COLO668 (cell line): ENCODE measurements around the gene RSAD1.
A peak's percentile ranks its signal among the peaks of the same experiment; 100 is the strongest.

Source experiments
- DNase-seq: peaks from one replicate; lab custom pipeline; 2025; ENCODE audit not compliant: unreplicated experiment; lab: John Stamatoyannopoulos, UW

RSAD1 gene

GRCh38 chr17:50491505-50491904, 12.8 kb downstream of the RSAD1 start:
- no peak for DNase-seq

GRCh38 chr17:50492214-50492613, 13.6 kb downstream of the RSAD1 start:
- DNase-seq = no peak

- no peak for DNase-seq
These were observed 15.1 kb downstream of the RSAD1 start for GRCh38 chr17:50493744-50494143.

DNA sequence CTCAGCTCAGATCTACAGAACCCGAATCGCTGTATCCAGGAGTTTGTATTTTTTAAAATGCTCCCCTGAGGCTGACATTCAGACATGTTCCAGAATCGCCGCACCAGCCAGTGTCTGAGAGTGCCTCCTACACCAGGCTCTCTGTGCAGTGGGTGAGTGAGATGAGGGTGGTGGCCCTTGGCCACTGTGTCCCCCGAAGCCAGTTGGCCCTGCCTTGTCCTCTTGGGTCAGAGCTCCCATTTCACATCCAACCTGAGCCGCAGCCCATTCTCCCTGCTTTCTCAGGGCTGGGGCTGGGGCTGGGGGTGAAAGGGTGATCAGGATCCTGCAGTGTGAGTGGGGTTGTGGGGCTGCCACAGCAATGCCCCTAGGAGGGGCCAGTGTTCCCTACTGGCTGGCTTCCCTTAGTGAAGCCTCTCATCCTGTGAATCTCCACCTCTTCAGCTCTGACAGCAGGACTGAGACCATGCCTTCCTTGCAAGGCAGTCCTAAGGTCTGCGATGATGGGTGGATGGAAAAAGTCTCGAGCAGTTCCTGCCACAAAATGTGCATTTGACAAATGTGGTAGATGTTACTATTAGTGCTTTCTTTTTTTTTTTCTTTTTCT, 16.7 kb downstream of the RSAD1 start:
- no peak for DNase-seq

DNA sequence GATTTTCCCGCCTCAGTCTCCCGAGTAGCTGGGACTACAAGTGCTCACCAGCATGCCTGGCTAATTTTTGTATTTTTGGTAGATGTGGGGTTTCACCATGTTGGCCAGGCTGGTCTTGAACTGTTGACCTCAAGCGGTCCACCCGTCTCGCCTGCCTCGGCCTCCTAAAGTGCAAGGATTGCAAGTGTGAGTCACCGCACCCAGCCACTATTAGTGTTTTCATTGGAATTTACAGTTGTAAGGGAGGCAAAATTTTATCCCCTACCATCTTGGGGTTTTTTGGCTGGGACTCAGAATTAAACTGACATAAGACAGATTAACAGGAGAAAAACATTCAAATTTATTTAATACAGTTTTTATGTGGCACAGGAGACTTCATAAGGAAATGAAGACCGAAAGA, 17.3 kb downstream of the RSAD1 start:
- DNase-seq = no peak

GRCh38 chr17:50498021-50498874, 19.6 kb downstream of the RSAD1 start:
- DNase-seq = no peak

DNA sequence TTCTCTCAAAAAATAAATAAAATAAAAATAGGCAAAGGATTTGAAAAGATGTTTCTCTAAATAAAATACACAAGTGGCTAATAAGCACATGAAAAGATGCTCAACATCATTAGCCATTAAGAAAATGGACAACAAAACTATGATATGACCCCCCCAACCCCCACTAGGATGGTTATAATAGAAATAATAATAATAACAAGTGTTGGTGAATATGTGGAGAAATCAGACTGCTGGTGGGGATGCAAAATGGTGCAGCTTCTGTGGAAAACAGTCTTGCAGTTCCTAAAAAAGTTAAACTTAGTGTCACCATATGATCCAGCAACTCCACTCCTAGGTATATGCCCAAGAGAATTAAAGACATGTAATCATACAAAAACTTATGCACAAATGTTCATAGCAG, 20.6 kb downstream of the RSAD1 start:
- no peak for DNase-seq

DNA sequence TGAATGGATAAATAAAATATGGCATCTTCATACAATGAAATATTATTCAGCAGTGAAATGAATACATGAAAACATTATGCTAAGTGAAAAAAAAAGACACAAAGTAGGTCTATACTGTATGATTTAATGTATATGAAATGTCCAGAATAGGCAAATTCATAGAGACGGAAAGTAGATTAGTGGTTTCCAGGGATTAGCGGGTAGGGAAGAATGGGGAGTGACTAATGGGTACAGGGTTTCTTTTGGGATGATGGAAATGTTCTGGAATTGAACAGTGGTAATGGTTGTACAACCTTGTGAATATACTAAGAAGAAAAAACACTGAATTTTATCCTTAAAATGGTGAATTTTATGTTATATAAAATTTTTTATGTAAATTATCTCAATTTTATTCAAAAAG, 21.1 kb downstream of the RSAD1 start:
- DNase-seq = no peak

DNA sequence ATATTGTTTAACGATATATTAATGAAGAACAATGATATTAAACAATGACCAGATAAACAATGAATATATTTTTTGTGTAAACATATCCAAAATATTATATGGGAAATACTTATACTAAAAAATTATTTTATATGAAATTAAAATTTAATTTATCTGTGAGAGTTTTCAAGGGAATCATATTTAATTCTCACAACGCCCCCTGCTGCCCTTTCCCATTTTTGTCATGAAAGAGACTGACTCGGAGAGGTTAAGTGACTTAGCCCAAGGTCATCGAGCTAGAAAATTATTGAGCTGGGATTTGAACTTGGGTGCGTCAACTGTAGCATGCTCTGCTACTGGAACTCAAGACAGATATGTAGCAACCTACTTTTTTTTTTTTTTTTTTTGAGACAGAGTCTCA, 22.4 kb downstream of the RSAD1 start:
- DNase-seq = peak; percentile 8

- no peak for DNase-seq
These were observed 23.8 kb downstream of the RSAD1 start for GRCh38 chr17:50502301-50502990.

DNA sequence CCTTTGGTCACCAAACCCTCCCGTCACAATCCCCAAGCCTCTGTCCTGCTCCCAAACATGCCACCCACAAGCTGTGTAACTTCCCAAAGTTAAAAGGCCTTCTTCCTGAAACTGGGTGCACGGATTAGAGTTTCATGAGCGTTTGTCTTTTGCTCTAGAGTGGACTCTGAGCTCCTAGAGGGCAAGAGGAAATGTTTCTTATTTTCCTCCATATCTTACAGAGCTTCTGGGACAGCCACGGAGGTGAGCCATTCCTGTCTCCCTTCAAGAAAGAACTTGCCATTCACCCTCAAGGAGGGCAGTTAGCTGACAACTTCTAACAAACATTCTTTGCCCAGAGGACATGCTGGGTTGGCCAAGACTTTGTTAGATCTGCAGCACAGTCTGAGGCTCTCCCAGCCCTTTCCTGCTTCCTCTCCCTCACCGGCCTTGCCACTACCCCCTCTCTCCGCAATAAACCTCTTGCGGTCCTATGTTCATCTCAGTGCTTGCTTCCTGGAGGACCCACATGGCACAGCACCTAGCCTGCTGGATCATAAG, 27.0 kb downstream of the RSAD1 start:
- no peak for DNase-seq

DNA sequence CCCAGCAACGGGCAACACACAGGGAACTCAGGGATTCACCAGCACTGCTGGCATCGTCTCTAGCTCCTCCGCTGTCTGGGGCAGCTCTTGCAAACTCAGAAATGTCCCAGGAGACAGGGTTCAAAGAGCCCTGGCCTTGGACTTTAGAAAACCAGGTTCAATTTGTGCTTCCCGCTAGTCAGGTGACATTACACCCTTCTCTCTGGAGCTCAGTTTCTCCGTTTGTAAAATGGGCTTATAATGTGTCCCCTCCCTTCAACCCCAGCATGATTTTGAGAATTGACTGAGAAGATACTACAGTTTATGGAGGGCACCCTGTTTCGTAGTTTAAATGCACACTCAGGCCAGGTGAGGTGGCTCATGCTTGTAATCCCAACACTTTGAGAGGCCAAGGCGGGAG, 27.6 kb downstream of the RSAD1 start:
- DNase-seq = no peak

- peak; percentile 66 for DNase-seq
These were observed 29.4 kb downstream of the RSAD1 start, which contains the start of gene MYCBPAP for GRCh38 chr17:50507871-50508572. TSS of gene MYCBPAP (plus strand) at chr17:50508439. CDS start at chr17:50508675, 236 bp downstream.

- no peak for DNase-seq
These were observed 30.2 kb downstream of the RSAD1 start for GRCh38 chr17:50508573-50509460.

DNA sequence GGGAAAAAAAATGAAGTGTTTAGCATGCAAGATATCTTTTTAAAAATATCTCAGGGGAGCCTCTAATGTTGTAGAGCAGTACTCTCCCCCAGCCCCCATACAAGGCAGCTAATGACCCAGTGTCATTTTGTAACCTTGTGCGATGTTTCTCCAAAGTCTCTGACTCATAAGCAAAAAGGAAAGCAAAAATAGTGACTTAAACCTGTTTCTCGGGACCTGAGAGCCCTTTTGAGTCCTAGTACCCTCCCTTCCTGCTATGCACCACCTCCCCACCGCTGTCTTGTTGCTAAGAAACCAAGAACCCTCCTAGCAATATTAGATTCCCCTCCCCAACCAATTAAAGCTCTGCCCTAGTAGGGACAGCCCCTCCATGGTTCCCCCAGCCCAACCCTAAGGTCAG, 32.4 kb downstream of the RSAD1 start:
- no peak for DNase-seq

- DNase-seq = no peak
These were observed 34.8 kb downstream of the RSAD1 start for GRCh38 chr17:50513495-50513894.

- no peak for DNase-seq
These were observed 35.7 kb downstream of the RSAD1 start for GRCh38 chr17:50514388-50514787.

- DNase-seq = no peak
These were observed 36.5 kb downstream of the RSAD1 start for GRCh38 chr17:50514936-50515702.

DNA sequence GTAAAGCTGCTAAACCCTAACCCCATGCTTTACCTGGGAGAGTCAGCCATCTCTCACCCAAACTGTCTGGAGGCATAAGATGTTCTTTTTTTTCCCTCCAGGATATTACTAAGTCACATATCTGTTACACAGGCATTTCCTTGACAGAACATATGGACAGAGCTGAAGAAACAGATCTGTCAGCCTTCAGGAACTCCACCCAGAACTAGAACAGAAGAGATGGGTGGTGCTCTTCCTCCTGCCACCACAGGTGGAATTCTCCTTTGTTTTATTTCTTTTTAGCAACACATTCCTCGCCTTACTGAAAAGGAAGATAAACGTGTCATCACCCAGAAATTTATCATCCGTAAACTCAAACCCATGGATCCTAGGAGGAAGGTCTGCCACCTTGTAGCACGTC, 38.4 kb downstream of the RSAD1 start:
- DNase-seq = no peak
